K562 (cell line): ENCODE data around the gene INSL3.

Source experiments
- ARID3B ChIP-seq: fragments of 250-450 bp; sonication (Bioruptor Pico); IDR thresholded peaks from 2 replicates; pipeline ENCODE4 v1.4.0; 2020; ENCODE audit warnings: borderline replicate concordance
- CTCF ChIP-seq, 3 experiments: IDR thresholded peaks in 2 of 3; conservative IDR thresholded peaks in 1 of 3; 2 replicates each; pipeline ENCODE4 v1.5.1; 2011 to 2012; ENCODE audit warnings: low read length in 3 of 3, mild to moderate bottlenecking in 3 of 3, control low read depth in 2 of 3, improper control_type of control experiment in 1 of 3, inconsistent platforms in 1 of 3, low read depth in 1 of 3, mixed read lengths in 1 of 3, moderate library complexity in 1 of 3; ENCODE audit not compliant: insufficient read depth in 2 of 3

GRCh38 chr19:17778968-17779929, 42.1 kb downstream of the INSL3 start:
- TF ChIP-seq CTCF (IDR thresholded peaks at IDR 0.05 in 2 of 3, conservative IDR thresholded peaks at IDR 0.05 in 1 of 3; ENCODE audit: insufficient read depth in 2 of 3, low read depth in 1 of 3, low read length in 3 of 3) (no peak), ARID3B (CRISPR knock-in tag) (no peak)
